Mesenchymal stem cell (in vitro differentiated cells and primary cell): ENCODE data around the gene SPATA2L.

Experiments
- DNase-seq: peaks from one replicate; pipeline ENCODE4 v3.0.0-alpha.2; 2013
- H2AFZ ChIP-seq: one replicate; pipeline ENCODE4 v1.6.1; 2013; ENCODE audit warnings: low read depth, mild to moderate bottlenecking, control low read depth, inconsistent platforms, low read length, moderate library complexity
- H2AK5ac ChIP-seq: 2 replicates; pipeline ENCODE4 v1.6.1; 2013; ENCODE audit warnings: low read length, moderate library complexity, mild to moderate bottlenecking, inconsistent platforms; ENCODE audit not compliant: severe bottlenecking
- H2BK120ac ChIP-seq: one replicate; pipeline ENCODE4 v1.6.1; 2013; ENCODE audit warnings: low read depth, mild to moderate bottlenecking, inconsistent platforms, low read length, moderate library complexity
- H2BK12ac ChIP-seq, 2 experiments: one replicate each; pipeline ENCODE4 v1.6.1; 2013; ENCODE audit warnings: inconsistent platforms in 2 of 2, low read length in 2 of 2, mild to moderate bottlenecking in 2 of 2, moderate library complexity in 2 of 2, control low read depth in 1 of 2
- H2BK15ac ChIP-seq: one replicate; pipeline ENCODE4 v1.6.1; 2013; ENCODE audit warnings: mild to moderate bottlenecking, low read depth, inconsistent platforms; ENCODE audit not compliant: poor library complexity, severe bottlenecking
- H2BK5ac ChIP-seq: 2 replicates; pipeline ENCODE4 v1.6.1; 2013; ENCODE audit warnings: low read depth, mild to moderate bottlenecking, low read length, control low read depth, inconsistent platforms; ENCODE audit not compliant: poor library complexity, severe bottlenecking
- H3K14ac ChIP-seq, 2 experiments: one replicate each; pipeline ENCODE4 v1.6.1; 2013; ENCODE audit warnings: inconsistent platforms in 2 of 2, low read length in 2 of 2, control low read depth in 1 of 2, mild to moderate bottlenecking in 1 of 2, moderate library complexity in 1 of 2
- H3K18ac ChIP-seq, 2 experiments: one replicate each; pipeline ENCODE4 v1.6.1; 2013; ENCODE audit warnings: inconsistent platforms in 2 of 2, low read length in 2 of 2, control low read depth in 1 of 2, low read depth in 1 of 2, mild to moderate bottlenecking in 1 of 2
- H3K23ac ChIP-seq, 2 experiments: one replicate each; pipeline ENCODE4 v1.6.1; 2013; ENCODE audit warnings: inconsistent platforms in 2 of 2, low read length in 2 of 2, mild to moderate bottlenecking in 2 of 2, moderate library complexity in 2 of 2, control low read depth in 1 of 2
- H3K27ac ChIP-seq: 2 replicates; pipeline ENCODE4 v1.5.1; 2013; ENCODE audit warnings: mild to moderate bottlenecking, moderate library complexity, low read length, control low read depth, inconsistent platforms; ENCODE audit not compliant: poor library complexity, severe bottlenecking
- H3K27me3 ChIP-seq, 2 experiments: 2 replicates each; pipeline versions ENCODE4 v1.6.1 to v1.7.0; 2013; ENCODE audit warnings: low read length in 2 of 2, mild to moderate bottlenecking in 2 of 2, moderate library complexity in 2 of 2, control low read depth in 1 of 2, inconsistent platforms in 1 of 2; ENCODE audit not compliant: control insufficient read depth in 1 of 2, insufficient read depth in 1 of 2
- H3K36me3 ChIP-seq, 2 experiments: 2 replicates each; pipeline versions ENCODE4 v1.6.1 to v1.7.0; 2013; ENCODE audit warnings: low read length in 2 of 2, control low read depth in 1 of 2, inconsistent platforms in 1 of 2, low read depth in 1 of 2, mild to moderate bottlenecking in 1 of 2; ENCODE audit not compliant: insufficient read depth in 2 of 2, control insufficient read depth in 1 of 2
- H3K4ac ChIP-seq, 2 experiments: one replicate each; pipeline ENCODE4 v1.6.1; 2013; ENCODE audit warnings: inconsistent platforms in 2 of 2, low read length in 2 of 2, mild to moderate bottlenecking in 2 of 2, moderate library complexity in 2 of 2, control low read depth in 1 of 2, low read depth in 1 of 2
- H3K4me1 ChIP-seq: 2 replicates; pipeline ENCODE4 v1.6.1; 2013; ENCODE audit warnings: low read depth, low read length, control low read depth; ENCODE audit not compliant: control insufficient read depth, insufficient read depth
- H3K4me2 ChIP-seq: 2 replicates; pipeline ENCODE4 v1.6.1; 2013; ENCODE audit warnings: low read length, mild to moderate bottlenecking, inconsistent platforms; ENCODE audit not compliant: poor library complexity, severe bottlenecking
- H3K4me3 ChIP-seq, 2 experiments: 2 replicates each; pipeline versions ENCODE4 v1.5.1 to v1.7.0; 2013; ENCODE audit warnings: low read length in 2 of 2, mild to moderate bottlenecking in 2 of 2, control low read depth in 1 of 2, low read depth in 1 of 2; ENCODE audit not compliant: insufficient read depth in 1 of 2
- H3K79me1 ChIP-seq: replicated peaks from 2 replicates; pipeline ENCODE4 v1.6.1; 2013; ENCODE audit warnings: mild to moderate bottlenecking, control low read depth, low read length, inconsistent platforms; ENCODE audit not compliant: poor library complexity, severe bottlenecking
- H3K9ac ChIP-seq: 2 replicates; pipeline ENCODE4 v1.7.0; 2013; ENCODE audit warnings: mild to moderate bottlenecking, low read length, moderate library complexity
- H3K9me3 ChIP-seq: 2 replicates; pipeline ENCODE4 v1.7.0; 2013; ENCODE audit warnings: mild to moderate bottlenecking, low read length; ENCODE audit not compliant: control insufficient read depth
- H4K8ac ChIP-seq: one replicate; pipeline ENCODE4 v1.6.1; 2013; ENCODE audit warnings: inconsistent platforms, mild to moderate bottlenecking, low read length, moderate library complexity
- H4K91ac ChIP-seq: one replicate; pipeline ENCODE4 v1.6.1; 2013; ENCODE audit warnings: mild to moderate bottlenecking, low read length, inconsistent platforms
- WGBS: methylation state at CpG from one replicate; pipeline ENCODE4 v1.1.7; 2013; ENCODE audit warnings: mixed read lengths; 5-methylcytosine and 5-hydroxymethylcytosine counted together

The SPATA2L gene

GRCh38 chr16:89661215-89661614 lies 40.3 kb downstream of the SPATA2L start:
- WGBS, result 99% methylated on average over 5 of the region's 9 CpGs
- Histone ChIP-seq H3K36me3 (peaks cover 36 to 37% of the 10 kb centered on the region in 2 experiments), H3K4me1 (peaks cover 12% of the 10 kb centered on the region)

GRCh38 chr16:89660146-89660545 lies 41.4 kb downstream of the SPATA2L start:
- H3K9ac ChIP-seq, result no peak overlapping the region
- H3K27ac ChIP-seq, result no peak overlapping the region
- H3K4me1 ChIP-seq, result peaks cover 14% of the 10 kb centered on the region
- no peak overlapping the region for H3K18ac ChIP-seq
- H3K4ac ChIP-seq, result no peak overlapping the region
- H3K79me1 ChIP-seq, result peaks cover 24% of the 10 kb centered on the region
- H3K4me3 ChIP-seq, result no peak overlapping the region
- H3K9me3 ChIP-seq, result no peaks in the 10 kb centered on the region
- no peak overlapping the region for H2AK5ac ChIP-seq
- H3K14ac ChIP-seq, result no peak overlapping the region
- no peak overlapping the region for H2BK12ac ChIP-seq
- no peak overlapping the region for H3K23ac ChIP-seq
- no peak overlapping the region for H2BK5ac ChIP-seq
- no peak for DNase-seq
- no peak overlapping the region for H2BK120ac ChIP-seq
- H2AFZ ChIP-seq, result no peak overlapping the region
- no peak overlapping the region for H3K4me2 ChIP-seq
- WGBS, result over 99% methylated on average over 7 of the region's 7 CpGs
- H3K36me3 ChIP-seq, result peaks cover 37% of the 10 kb centered on the region in 2 experiments
- no peak overlapping the region for H2BK15ac ChIP-seq
- no peak overlapping the region for H4K91ac ChIP-seq
- H3K27me3 ChIP-seq, result no peaks in the 10 kb centered on the region
- H4K8ac ChIP-seq, result no peak overlapping the region

More at GRCh38 chr16:89661215-89661614, 40.3 kb downstream of the SPATA2L start:
- H3K9me3 ChIP-seq, result no peaks in the 10 kb centered on the region
- no peak overlapping the region for H3K4me2 ChIP-seq
- H3K4me3 ChIP-seq, result no peak overlapping the region
- no peak overlapping the region for H3K23ac ChIP-seq
- H2BK5ac ChIP-seq, result no peak overlapping the region
- H3K14ac ChIP-seq, result no peak overlapping the region
- H2AFZ ChIP-seq, result no peak overlapping the region
- H2BK12ac ChIP-seq, result no peak overlapping the region
- H2BK120ac ChIP-seq, result no peak overlapping the region
- H3K9ac ChIP-seq, result no peak overlapping the region
- H3K18ac ChIP-seq, result no peak overlapping the region
- no peak overlapping the region for H4K91ac ChIP-seq
- no peak overlapping the region for H2AK5ac ChIP-seq
- DNase-seq, result no peak
- no peak overlapping the region for H3K4ac ChIP-seq
- peaks cover 24% of the 10 kb centered on the region for H3K79me1 ChIP-seq
- no peak overlapping the region for H2BK15ac ChIP-seq
- no peak overlapping the region for H4K8ac ChIP-seq
- H3K27me3 ChIP-seq, result no peaks in the 10 kb centered on the region
- no peak overlapping the region for H3K27ac ChIP-seq

- H3K9ac ChIP-seq, result peak overlapping the region; percentile 93
- H2BK5ac ChIP-seq, result no peak overlapping the region
- no peak overlapping the region for H2BK12ac ChIP-seq
- peak overlapping the region; percentile 97 for H3K4me2 ChIP-seq
- no peaks in the 10 kb centered on the region for H3K27me3 ChIP-seq
- peak overlapping the region; percentile 11 for H3K27ac ChIP-seq
- peaks cover 28 to 34% of the 10 kb centered on the region in 2 experiments for H3K36me3 ChIP-seq
- peaks cover 23% of the 10 kb centered on the region for H3K79me1 ChIP-seq
- peak overlapping the region; percentile 89 to 96 for H3K4me3 ChIP-seq
- no peak overlapping the region for H3K23ac ChIP-seq
- no peak overlapping the region for H2BK120ac ChIP-seq
- H2AK5ac ChIP-seq, result no peak overlapping the region
- peak overlapping the region in 1 of 2 experiments; percentile 42 for H3K14ac ChIP-seq
- WGBS, result 26% methylated on average over 27 of the region's 27 CpGs
- H2AFZ ChIP-seq, result no peak overlapping the region
- no peak overlapping the region for H2BK15ac ChIP-seq
- peak; percentile 33 for DNase-seq
- no peaks in the 10 kb centered on the region for H3K9me3 ChIP-seq
- H3K4me1 ChIP-seq, result peaks cover 16% of the 10 kb centered on the region
- peak overlapping the region in 1 of 2 experiments; percentile 46 for H3K18ac ChIP-seq
- H4K8ac ChIP-seq, result no peak overlapping the region
- H3K4ac ChIP-seq, result peak overlapping the region in 1 of 2 experiments; percentile 87
- H4K91ac ChIP-seq, result no peak overlapping the region
Observed at GRCh38 chr16:89658221-89658879, 43.2 kb downstream of the SPATA2L start.

GRCh38 chr16:89657442-89658220 lies 43.9 kb downstream of the SPATA2L start, which contains the start of the genes CHMP1A and SPATA33:
Gene CHMP1A, minus strand, starts transcription at chr16:89657708. Its CDS starts 120 bp downstream, at chr16:89657588.
Gene SPATA33, plus strand, starts transcription at chr16:89657836. Its CDS starts 76 bp downstream, at chr16:89657912.
- Histone ChIP-seq H2BK5ac (peak within 1 kb of the TSS; percentile 52), H4K91ac (peak within 1 kb of the TSS; percentile 98), H3K36me3 (peaks cover 27 to 30% of the 10 kb centered on the region in 2 experiments), H2BK15ac (peak within 1 kb of the TSS; percentile 85), H3K9me3 (no peaks in the 10 kb centered on the region), H3K27me3 (no peaks in the 10 kb centered on the region), H3K9ac (peak within 1 kb of the TSS; percentile 93), H3K4me1 (peaks cover 16% of the 10 kb centered on the region), H3K4me3 (peak within 1 kb of the TSS; percentile 89 to 96), H3K14ac (peak within 1 kb of the TSS in 1 of 2 experiments; percentile 42), H3K4ac (peak within 1 kb of the TSS; percentile 64 to 87), H2BK12ac (no peak within 1 kb of the TSS), H3K23ac (peak within 1 kb of the TSS in 1 of 2 experiments; percentile 70), H3K27ac (peak within 1 kb of the TSS; percentile 58), H3K4me2 (peak within 1 kb of the TSS; percentile 97), H3K18ac (peak within 1 kb of the TSS; percentile 94), H2AK5ac (no peak within 1 kb of the TSS), H4K8ac (peak within 1 kb of the TSS; percentile 99), H2AFZ (peak within 1 kb of the TSS; percentile 60), H2BK120ac (peak within 1 kb of the TSS; percentile 71), H3K79me1 (peaks cover 23% of the 10 kb centered on the region)
- DNase-seq, result peak; percentile 85
- under 1% methylated on average over 94 of the region's 99 CpGs for WGBS
